Loucy (cell line): ENCODE data around the gene KCNF1.

ENCODE experiments used
- H2AFZ ChIP-seq: fragments of 200-600 bp; sonication (generic); 2 replicates; pipeline ENCODE4 v1.6.0; 2016; ENCODE audit warnings: antibody characterized with exemption, mild to moderate bottlenecking, low read length, moderate library complexity
- H3F3A ChIP-seq: fragments of 200-600 bp; 2 replicates; pipeline ENCODE4 v1.6.0; 2016; ENCODE audit warnings: antibody characterized with exemption, low read depth, mild to moderate bottlenecking
- H3K27me3 ChIP-seq: fragments of 200-600 bp; sonication (generic); 2 replicates; pipeline ENCODE4 v1.6.1; 2014; ENCODE audit warnings: low read length, mild to moderate bottlenecking; ENCODE audit not compliant: insufficient read depth, poor library complexity, severe bottlenecking
- H3K36me3 ChIP-seq: fragments of 200-600 bp; sonication (generic); 2 replicates; pipeline ENCODE4 v1.6.1; 2016; ENCODE audit warnings: low read length; ENCODE audit not compliant: insufficient read depth
- H3K4me1 ChIP-seq: fragments of 200-600 bp; sonication (generic); 2 replicates; pipeline ENCODE4 v1.5.1; 2014; ENCODE audit warnings: low read length, mild to moderate bottlenecking; ENCODE audit not compliant: insufficient read depth, poor library complexity, severe bottlenecking
- H3K4me2 ChIP-seq: fragments of 200-600 bp; sonication (generic); 2 replicates; pipeline ENCODE4 v1.6.0; 2014; ENCODE audit warnings: antibody characterized with exemption, low read length, low read depth, mild to moderate bottlenecking; ENCODE audit not compliant: poor library complexity, severe bottlenecking
- H3K4me3 ChIP-seq: fragments of 200-600 bp; sonication (generic); 2 replicates; pipeline ENCODE4 v1.5.1; 2014; ENCODE audit warnings: low read length, mild to moderate bottlenecking, mixed read lengths; ENCODE audit not compliant: poor library complexity, severe bottlenecking
- H3K79me2 ChIP-seq: fragments of 200-600 bp; sonication (generic); 2 replicates; pipeline ENCODE4 v1.6.1; 2014; ENCODE audit warnings: low read length; ENCODE audit not compliant: insufficient read depth
- H3K9ac ChIP-seq: fragments of 200-600 bp; sonication (generic); 2 replicates; pipeline ENCODE4 v1.6.0; 2014; ENCODE audit warnings: mild to moderate bottlenecking, low read depth, low read length, moderate library complexity; ENCODE audit not compliant: poor library complexity, severe bottlenecking
- H3K9me2 ChIP-seq: fragments of 200-600 bp; sonication (generic); replicated peaks from 2 replicates; pipeline ENCODE4 v1.6.1; 2016; ENCODE audit warnings: low read depth, low read length, mixed read lengths
- H3K9me3 ChIP-seq: fragments of 200-600 bp; sonication (generic); 2 replicates; pipeline ENCODE4 v1.6.1; 2014; ENCODE audit warnings: mild to moderate bottlenecking, antibody characterized with exemption, low read length, low read depth; ENCODE audit not compliant: insufficient read depth
- H4K20me1 ChIP-seq: fragments of 200-600 bp; sonication (generic); 2 replicates; pipeline ENCODE4 v1.6.0; 2014; ENCODE audit warnings: antibody characterized with exemption, low read length, mild to moderate bottlenecking; ENCODE audit not compliant: insufficient read depth, poor library complexity, severe bottlenecking
- EZH2phosphoT487 ChIP-seq: fragments of 200-600 bp; IDR thresholded peaks from 2 replicates; pipeline ENCODE4 v1.6.1; 2018; ENCODE audit warnings: antibody characterized with exemption, mild to moderate bottlenecking, moderate library complexity, borderline replicate concordance
- TF ChIP-seq, protein P1 (sequence below): fragments of 200-600 bp; sonication (generic); conservative IDR thresholded peaks from 2 replicates; pipeline ENCODE4 v1.5.1; 2014; ENCODE audit warnings: mild to moderate bottlenecking, antibody characterized with exemption, low read length

Gene KCNF1

DNA sequence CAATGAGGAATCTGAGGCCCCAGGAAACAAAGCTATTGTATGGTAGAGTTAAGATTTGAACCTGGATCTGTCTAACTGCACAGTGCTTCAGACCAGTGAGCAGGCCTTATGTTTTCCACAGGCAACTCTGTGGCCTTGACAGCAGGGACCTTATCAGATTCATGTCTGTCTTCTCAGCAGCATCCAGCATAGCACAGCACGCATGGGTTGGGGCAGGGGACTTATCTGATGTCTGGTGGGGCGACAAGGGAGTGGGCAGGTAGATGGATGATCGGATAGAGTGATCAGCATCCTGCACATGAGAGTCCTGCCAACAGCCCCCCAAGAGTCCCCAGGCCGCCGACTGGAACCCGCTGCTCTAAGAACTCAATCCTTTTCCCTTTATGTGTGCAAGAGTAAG lies 28.7 kb upstream of the KCNF1 start:
- H3K9me2 ChIP-seq, result no peaks in the 10 kb centered on the region
- H3K36me3 ChIP-seq, result no peaks in the 10 kb centered on the region
- H3K27me3 ChIP-seq, result no peaks in the 10 kb centered on the region
- H3K4me2 ChIP-seq, result no peak overlapping the region
- TF ChIP-seq, protein P1, sequence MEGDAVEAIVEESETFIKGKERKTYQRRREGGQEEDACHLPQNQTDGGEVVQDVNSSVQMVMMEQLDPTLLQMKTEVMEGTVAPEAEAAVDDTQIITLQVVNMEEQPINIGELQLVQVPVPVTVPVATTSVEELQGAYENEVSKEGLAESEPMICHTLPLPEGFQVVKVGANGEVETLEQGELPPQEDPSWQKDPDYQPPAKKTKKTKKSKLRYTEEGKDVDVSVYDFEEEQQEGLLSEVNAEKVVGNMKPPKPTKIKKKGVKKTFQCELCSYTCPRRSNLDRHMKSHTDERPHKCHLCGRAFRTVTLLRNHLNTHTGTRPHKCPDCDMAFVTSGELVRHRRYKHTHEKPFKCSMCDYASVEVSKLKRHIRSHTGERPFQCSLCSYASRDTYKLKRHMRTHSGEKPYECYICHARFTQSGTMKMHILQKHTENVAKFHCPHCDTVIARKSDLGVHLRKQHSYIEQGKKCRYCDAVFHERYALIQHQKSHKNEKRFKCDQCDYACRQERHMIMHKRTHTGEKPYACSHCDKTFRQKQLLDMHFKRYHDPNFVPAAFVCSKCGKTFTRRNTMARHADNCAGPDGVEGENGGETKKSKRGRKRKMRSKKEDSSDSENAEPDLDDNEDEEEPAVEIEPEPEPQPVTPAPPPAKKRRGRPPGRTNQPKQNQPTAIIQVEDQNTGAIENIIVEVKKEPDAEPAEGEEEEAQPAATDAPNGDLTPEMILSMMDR, result no peak
- TF ChIP-seq EZH2phosphoT487, result no peak
- H2AFZ ChIP-seq, result no peak overlapping the region
- no peak overlapping the region for H3K4me3 ChIP-seq
- H3K9me3 ChIP-seq, result no peaks in the 10 kb centered on the region
- no peaks in the 10 kb centered on the region for H3K4me1 ChIP-seq
- no peaks in the 10 kb centered on the region for H3K79me2 ChIP-seq
- no peaks in the 10 kb centered on the region for H3F3A ChIP-seq
- no peak overlapping the region for H3K9ac ChIP-seq
- no peaks in the 10 kb centered on the region for H4K20me1 ChIP-seq

DNA sequence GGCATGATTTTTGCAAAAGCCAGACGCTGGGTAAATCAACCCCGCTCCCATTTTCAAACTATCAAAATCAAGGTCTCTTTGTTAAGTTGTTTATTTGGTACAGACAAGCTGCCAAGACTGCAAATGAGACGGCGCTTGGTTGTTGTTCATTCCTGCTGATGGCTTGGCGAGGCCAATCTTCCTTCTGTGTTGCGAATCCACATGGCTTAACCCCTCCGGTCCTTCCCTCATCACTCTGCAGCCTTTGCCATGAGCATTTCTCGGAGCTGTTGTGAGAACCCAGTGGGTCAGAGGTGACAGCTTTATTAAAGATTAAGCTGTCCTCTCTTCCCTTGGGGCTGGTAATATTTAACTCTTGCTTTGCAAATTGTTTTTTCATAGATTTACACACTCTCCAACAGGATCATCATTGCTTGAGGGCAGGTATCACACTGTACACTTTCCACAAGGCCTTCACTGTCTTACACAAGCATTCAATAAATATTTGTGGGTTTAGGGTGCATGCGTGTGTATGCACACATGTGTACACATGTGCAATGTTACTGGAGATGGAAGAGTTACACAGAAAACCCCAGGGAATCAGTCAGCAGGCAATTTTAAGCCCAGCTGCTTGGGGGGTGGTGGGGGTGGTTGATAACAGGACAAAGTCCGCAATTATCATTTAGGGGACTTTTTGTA lies 27.8 kb upstream of the KCNF1 start:
- H3K9ac ChIP-seq, result no peak overlapping the region
- H3F3A ChIP-seq, result no peaks in the 10 kb centered on the region
- no peaks in the 10 kb centered on the region for H3K79me2 ChIP-seq
- no peaks in the 10 kb centered on the region for H4K20me1 ChIP-seq
- no peak overlapping the region for H3K4me2 ChIP-seq
- no peaks in the 10 kb centered on the region for H3K27me3 ChIP-seq
- no peak overlapping the region for H2AFZ ChIP-seq
- H3K36me3 ChIP-seq, result no peaks in the 10 kb centered on the region
- H3K9me3 ChIP-seq, result no peaks in the 10 kb centered on the region
- H3K9me2 ChIP-seq, result no peaks in the 10 kb centered on the region
- H3K4me1 ChIP-seq, result no peaks in the 10 kb centered on the region
- H3K4me3 ChIP-seq, result no peak overlapping the region
- TF ChIP-seq EZH2phosphoT487, result no peak
- TF ChIP-seq, protein P1, result no peak

DNA sequence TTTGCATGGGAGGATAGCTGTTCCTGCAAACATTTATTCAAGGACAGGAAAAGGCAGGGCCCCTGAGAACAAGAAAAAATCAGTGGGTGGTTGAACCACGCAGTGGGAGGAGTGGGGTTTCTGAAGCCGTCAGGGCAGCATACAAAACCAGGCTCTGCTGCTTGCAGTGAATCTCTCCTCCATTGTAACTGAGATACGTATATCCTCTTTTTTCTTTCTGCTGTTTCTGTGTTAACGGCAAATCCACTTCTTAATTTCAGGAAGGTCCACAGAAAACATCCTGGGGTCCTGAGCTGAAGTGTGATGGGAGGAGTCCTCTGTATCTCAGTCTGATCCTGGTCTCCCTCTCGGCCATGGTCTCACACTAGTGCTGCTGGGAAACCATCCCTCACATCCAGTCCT lies 27.2 kb upstream of the KCNF1 start:
- no peak overlapping the region for H3K9ac ChIP-seq
- no peak overlapping the region for H3K4me2 ChIP-seq
- no peaks in the 10 kb centered on the region for H3K4me1 ChIP-seq
- no peaks in the 10 kb centered on the region for H3K9me2 ChIP-seq
- no peaks in the 10 kb centered on the region for H3K9me3 ChIP-seq
- no peak overlapping the region for H2AFZ ChIP-seq
- no peak for TF ChIP-seq EZH2phosphoT487
- TF ChIP-seq, protein P1, result no peak
- no peaks in the 10 kb centered on the region for H4K20me1 ChIP-seq
- no peaks in the 10 kb centered on the region for H3K79me2 ChIP-seq
- H3K36me3 ChIP-seq, result no peaks in the 10 kb centered on the region
- H3K27me3 ChIP-seq, result no peaks in the 10 kb centered on the region
- H3K4me3 ChIP-seq, result no peak overlapping the region
- H3F3A ChIP-seq, result no peaks in the 10 kb centered on the region
